ENCODE data around the gene ADCY2.

The ADCY2 gene

GRCh38 chr5:7377761-7378160 is 18.2 kb upstream of the ADCY2 start:
- H3K4me3 ChIP-seq (ENCODE audit: low read depth in 1 of 2, low read length in 2 of 2), result no peak overlapping the region
- no peak overlapping the region for H3K9ac ChIP-seq (ENCODE audit: low read length)
- no peaks in the 10 kb centered on the region for H3K4me1 ChIP-seq (ENCODE audit: insufficient read depth, low read length)
- H3K27ac ChIP-seq (ENCODE audit: low read depth, low read length), result no peak overlapping the region
- no peaks in the 10 kb centered on the region for H3K9me3 ChIP-seq (ENCODE audit: low read length)
- H3K36me3 ChIP-seq (ENCODE audit: insufficient read depth, low read length), result no peaks in the 10 kb centered on the region
- no peaks in the 10 kb centered on the region for H3K27me3 ChIP-seq (ENCODE audit: control insufficient read depth in 1 of 2, insufficient read depth in 2 of 2, low read length in 2 of 2)

GRCh38 chr5:7382588-7382987 is 13.3 kb upstream of the ADCY2 start:
- Histone ChIP-seq H3K27me3 (ENCODE audit: control insufficient read depth in 1 of 2, insufficient read depth in 2 of 2, low read length in 2 of 2) (no peaks in the 10 kb centered on the region), H3K36me3 (ENCODE audit: insufficient read depth, low read length) (no peaks in the 10 kb centered on the region), H3K9me3 (ENCODE audit: low read length) (no peaks in the 10 kb centered on the region), H3K4me1 (ENCODE audit: insufficient read depth, low read length) (no peaks in the 10 kb centered on the region), H3K27ac (ENCODE audit: low read depth, low read length) (no peak overlapping the region), H3K4me3 (ENCODE audit: low read depth in 1 of 2, low read length in 2 of 2) (no peak overlapping the region), H3K9ac (ENCODE audit: low read length) (no peak overlapping the region)

- H3K9me3 ChIP-seq (ENCODE audit: low read length), result no peaks in the 10 kb centered on the region
- H3K27ac ChIP-seq (ENCODE audit: low read depth, low read length), result no peak overlapping the region
- no peaks in the 10 kb centered on the region for H3K4me1 ChIP-seq (ENCODE audit: insufficient read depth, low read length)
- no peak overlapping the region for H3K4me3 ChIP-seq (ENCODE audit: low read depth in 1 of 2, low read length in 2 of 2)
- no peaks in the 10 kb centered on the region for H3K27me3 ChIP-seq (ENCODE audit: control insufficient read depth in 1 of 2, insufficient read depth in 2 of 2, low read length in 2 of 2)
- no peaks in the 10 kb centered on the region for H3K36me3 ChIP-seq (ENCODE audit: insufficient read depth, low read length)
- H3K9ac ChIP-seq (ENCODE audit: low read length), result no peak overlapping the region
These were observed 10.3 kb upstream of the ADCY2 start for GRCh38 chr5:7385681-7386080.

GRCh38 chr5:7388553-7388952 is 7.4 kb upstream of the ADCY2 start:
- no peak overlapping the region for H3K4me3 ChIP-seq (ENCODE audit: low read depth in 1 of 2, low read length in 2 of 2)
- no peaks in the 10 kb centered on the region for H3K27me3 ChIP-seq (ENCODE audit: control insufficient read depth in 1 of 2, insufficient read depth in 2 of 2, low read length in 2 of 2)
- H3K4me1 ChIP-seq (ENCODE audit: insufficient read depth, low read length), result no peaks in the 10 kb centered on the region
- H3K27ac ChIP-seq (ENCODE audit: low read depth, low read length), result no peak overlapping the region
- no peaks in the 10 kb centered on the region for H3K36me3 ChIP-seq (ENCODE audit: insufficient read depth, low read length)
- H3K9ac ChIP-seq (ENCODE audit: low read length), result no peak overlapping the region
- no peaks in the 10 kb centered on the region for H3K9me3 ChIP-seq (ENCODE audit: low read length)

GRCh38 chr5:7391215-7391614 is 4.7 kb upstream of the ADCY2 start:
- peaks cover 0 to 6% of the 10 kb centered on the region in 2 donors for H3K27me3 ChIP-seq (ENCODE audit: control insufficient read depth in 1 of 2, insufficient read depth in 2 of 2, low read length in 2 of 2)

GRCh38 chr5:7391814-7392692 is 3.9 kb upstream of the ADCY2 start:
- Histone ChIP-seq H3K27me3 (ENCODE audit: control insufficient read depth in 1 of 2, insufficient read depth in 2 of 2, low read length in 2 of 2) (peaks cover 0 to 6% of the 10 kb centered on the region in 2 donors), H3K27ac (ENCODE audit: low read depth, low read length) (peak overlapping the region; percentile 20), H3K4me3 (ENCODE audit: low read depth in 1 of 2, low read length in 2 of 2) (no peak overlapping the region), H3K4me1 (ENCODE audit: insufficient read depth, low read length) (no peaks in the 10 kb centered on the region), H3K9me3 (ENCODE audit: low read length) (no peaks in the 10 kb centered on the region), H3K9ac (ENCODE audit: low read length) (no peak overlapping the region), H3K36me3 (ENCODE audit: insufficient read depth, low read length) (no peaks in the 10 kb centered on the region)

More at GRCh38 chr5:7391215-7391614, 4.7 kb upstream of the ADCY2 start:
- no peak overlapping the region for H3K27ac ChIP-seq (ENCODE audit: low read depth, low read length)
- no peak overlapping the region for H3K9ac ChIP-seq (ENCODE audit: low read length)
- no peaks in the 10 kb centered on the region for H3K9me3 ChIP-seq (ENCODE audit: low read length)
- no peaks in the 10 kb centered on the region for H3K4me1 ChIP-seq (ENCODE audit: insufficient read depth, low read length)
- H3K36me3 ChIP-seq (ENCODE audit: insufficient read depth, low read length), result no peaks in the 10 kb centered on the region
- no peak overlapping the region for H3K4me3 ChIP-seq (ENCODE audit: low read depth in 1 of 2, low read length in 2 of 2)

GRCh38 chr5:7392693-7393024 is 3.3 kb upstream of the ADCY2 start:
- Histone ChIP-seq H3K27me3 (ENCODE audit: control insufficient read depth in 1 of 2, insufficient read depth in 2 of 2, low read length in 2 of 2) (peaks cover 0 to 6% of the 10 kb centered on the region in 2 donors), H3K36me3 (ENCODE audit: insufficient read depth, low read length) (no peaks in the 10 kb centered on the region), H3K9ac (ENCODE audit: low read length) (no peak overlapping the region), H3K4me3 (ENCODE audit: low read depth in 1 of 2, low read length in 2 of 2) (no peak overlapping the region), H3K9me3 (ENCODE audit: low read length) (no peaks in the 10 kb centered on the region), H3K4me1 (ENCODE audit: insufficient read depth, low read length) (no peaks in the 10 kb centered on the region), H3K27ac (ENCODE audit: low read depth, low read length) (peak overlapping the region; percentile 20)

- Histone ChIP-seq H3K27ac (ENCODE audit: low read depth, low read length) (no peak overlapping the region), H3K27me3 (ENCODE audit: control insufficient read depth in 1 of 2, insufficient read depth in 2 of 2, low read length in 2 of 2) (peaks cover 0 to 6% of the 10 kb centered on the region in 2 donors), H3K9me3 (ENCODE audit: low read length) (no peaks in the 10 kb centered on the region), H3K36me3 (ENCODE audit: insufficient read depth, low read length) (no peaks in the 10 kb centered on the region), H3K4me1 (ENCODE audit: insufficient read depth, low read length) (peaks cover 4% of the 10 kb centered on the region), H3K4me3 (ENCODE audit: low read depth in 1 of 2, low read length in 2 of 2) (no peak overlapping the region), H3K9ac (ENCODE audit: low read length) (no peak overlapping the region)
These were observed 1.8 kb upstream of the ADCY2 start for GRCh38 chr5:7393921-7394799.

GRCh38 chr5:7394889-7395431 is 978 bp upstream of the ADCY2 start:
- Histone ChIP-seq H3K27me3 (ENCODE audit: control insufficient read depth in 1 of 2, insufficient read depth in 2 of 2, low read length in 2 of 2) (peaks cover 0 to 6% of the 10 kb centered on the region in 2 donors), H3K36me3 (ENCODE audit: insufficient read depth, low read length) (no peaks in the 10 kb centered on the region), H3K4me1 (ENCODE audit: insufficient read depth, low read length) (peaks cover 4% of the 10 kb centered on the region), H3K27ac (ENCODE audit: low read depth, low read length) (peak overlapping the region; percentile 42), H3K9me3 (ENCODE audit: low read length) (no peaks in the 10 kb centered on the region), H3K4me3 (ENCODE audit: low read depth in 1 of 2, low read length in 2 of 2) (peak overlapping the region; percentile 30 to 49), H3K9ac (ENCODE audit: low read length) (no peak overlapping the region)

- H3K27ac ChIP-seq (ENCODE audit: low read depth, low read length), result peak overlapping the region; percentile 42
- H3K4me3 ChIP-seq (ENCODE audit: low read depth in 1 of 2, low read length in 2 of 2), result peak overlapping the region; percentile 30 to 49
- no peak overlapping the region for H3K9ac ChIP-seq (ENCODE audit: low read length)
- no peaks in the 10 kb centered on the region for H3K36me3 ChIP-seq (ENCODE audit: insufficient read depth, low read length)
- peaks cover 4% of the 10 kb centered on the region for H3K4me1 ChIP-seq (ENCODE audit: insufficient read depth, low read length)
- H3K9me3 ChIP-seq (ENCODE audit: low read length), result no peaks in the 10 kb centered on the region
- peaks cover 0 to 6% of the 10 kb centered on the region in 2 donors for H3K27me3 ChIP-seq (ENCODE audit: control insufficient read depth in 1 of 2, insufficient read depth in 2 of 2, low read length in 2 of 2)
These were observed 449 bp upstream of the ADCY2 start for GRCh38 chr5:7395432-7395946.
